IPS DF 4.7 (cell line): ENCODE results near the gene FAM229B.
"Not testable (repeated sequence)": the region's sequence is repeated elsewhere in the genome, so short reads cannot be mapped to it uniquely, and the experiment has no call there.

Source experiments
- DNase-seq: peaks from one replicate; pipeline ENCODE4 v3.0.0-alpha.2; 2013; ENCODE audit warnings: low spot score; ENCODE audit errors: extremely low read depth

FAM229B gene

DNA sequence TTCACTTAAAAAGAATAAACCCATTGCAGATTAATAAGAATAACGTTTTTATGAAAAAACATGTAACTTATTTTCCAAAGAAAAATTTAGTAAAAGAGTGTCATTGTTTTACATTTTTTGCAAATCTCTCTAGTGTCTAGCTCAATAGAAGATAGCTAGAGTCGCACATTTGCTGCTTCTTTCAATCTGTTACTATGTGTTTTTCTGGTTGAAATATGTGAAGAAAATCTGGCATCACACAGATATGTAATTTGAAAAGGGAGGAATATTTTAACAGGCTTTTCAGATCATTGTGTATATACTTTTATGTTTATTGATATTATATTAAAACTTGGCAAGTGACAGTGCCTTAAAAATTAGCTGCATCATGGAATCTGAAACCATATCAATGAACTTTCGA, 24.4 kb upstream of the FAM229B start:
- DNase-seq = no peak

DNA sequence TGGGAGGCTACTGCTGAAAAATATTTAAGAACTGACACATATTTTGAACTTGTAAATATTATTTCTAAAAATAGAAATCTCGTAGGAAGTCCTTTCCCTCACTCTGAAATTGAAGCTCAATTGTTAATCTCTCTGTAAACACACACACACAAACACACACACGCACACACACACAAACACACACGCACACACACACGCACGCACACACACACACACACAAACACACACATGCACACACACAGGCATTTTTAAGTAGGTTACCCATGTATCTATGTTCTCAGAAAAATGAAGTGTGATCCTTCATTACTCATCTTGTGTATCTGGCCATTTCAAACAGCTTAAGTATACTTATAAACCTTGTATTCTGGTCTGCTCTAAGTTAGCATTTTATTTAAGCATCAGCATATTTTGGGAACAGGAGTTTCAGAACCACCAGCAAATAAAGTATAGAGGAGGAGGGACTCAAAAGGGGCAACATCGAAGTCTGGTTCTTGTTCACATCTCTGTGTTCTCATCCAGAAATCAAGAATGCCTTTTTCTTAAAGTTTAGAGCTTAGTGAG, 21.9 kb upstream of the FAM229B start:
- no peak for DNase-seq

DNA sequence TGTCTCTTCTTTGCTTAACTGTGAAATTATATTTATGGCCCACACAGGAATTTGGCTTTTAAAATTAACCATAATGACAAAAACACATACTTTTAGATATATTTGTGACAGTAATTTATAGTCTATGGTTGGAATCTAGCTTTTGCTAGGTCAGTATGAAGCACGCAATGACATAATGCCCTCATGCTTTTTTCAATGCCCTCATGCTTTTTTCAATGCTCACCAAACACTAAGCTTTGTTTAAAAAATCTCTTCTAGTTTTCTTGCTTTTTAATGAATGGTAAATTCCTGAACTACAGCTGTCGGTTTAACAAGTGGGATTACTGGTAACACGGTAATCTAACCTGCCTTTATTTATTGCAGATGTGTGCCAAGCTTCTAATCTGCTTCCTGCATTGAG, 20.8 kb upstream of the FAM229B start:
- no peak for DNase-seq

DNA sequence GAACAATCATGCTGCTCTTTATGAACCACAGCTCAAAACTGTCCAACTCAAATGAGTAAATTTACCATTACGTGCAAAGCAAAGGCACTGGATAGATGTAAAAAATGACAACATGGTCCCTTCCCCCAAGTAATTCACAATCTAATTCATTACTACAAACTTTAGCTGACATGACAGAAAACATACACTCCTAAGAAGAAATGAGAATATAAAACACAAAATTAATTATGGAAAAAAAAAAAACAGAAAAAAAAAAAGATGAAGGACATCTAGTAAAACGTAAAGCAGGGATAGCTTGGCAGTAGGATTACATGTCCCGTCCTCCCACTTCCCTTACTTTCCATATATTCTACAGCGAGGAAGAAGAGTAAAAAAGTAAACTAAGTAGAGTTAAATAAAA, 5.8 kb upstream of the FAM229B start:
- DNase-seq = no peak

DNA sequence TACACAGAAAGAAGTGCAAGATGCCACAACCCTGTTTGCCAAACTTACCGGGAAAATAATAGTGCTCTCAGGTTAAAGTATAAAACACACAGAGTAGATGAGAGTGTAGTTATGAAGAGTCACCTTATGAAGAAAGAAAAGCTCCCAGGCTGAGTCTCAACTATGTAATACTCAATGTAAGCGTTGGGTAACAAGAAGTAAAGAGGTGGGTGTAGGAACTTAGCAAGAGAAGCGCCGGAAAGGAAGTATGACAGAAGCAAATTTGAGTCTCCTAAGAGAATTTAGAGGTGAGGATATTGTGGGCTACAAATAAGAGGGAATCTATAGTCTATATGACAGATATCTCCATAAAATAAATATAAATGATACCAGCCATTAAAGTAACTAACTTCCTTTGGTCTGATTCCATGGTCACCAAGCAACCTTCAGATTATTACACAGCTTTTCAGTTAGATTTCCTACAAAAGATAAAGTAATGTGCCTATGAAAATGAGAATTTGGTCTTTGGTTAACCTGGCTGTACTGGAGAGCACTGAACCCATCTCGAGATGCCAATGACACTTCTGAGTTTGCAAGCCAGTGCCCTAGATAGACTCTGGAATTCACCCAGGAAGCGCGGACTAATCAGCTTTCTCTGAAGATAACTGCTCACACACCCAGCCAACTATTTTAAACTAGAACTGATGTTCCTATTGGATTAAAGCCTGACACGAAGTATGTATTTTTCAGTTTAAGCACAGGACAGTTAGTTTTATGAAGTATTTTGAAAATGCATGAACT, 1.9 kb upstream of the FAM229B start:
- no peak for DNase-seq

DNA sequence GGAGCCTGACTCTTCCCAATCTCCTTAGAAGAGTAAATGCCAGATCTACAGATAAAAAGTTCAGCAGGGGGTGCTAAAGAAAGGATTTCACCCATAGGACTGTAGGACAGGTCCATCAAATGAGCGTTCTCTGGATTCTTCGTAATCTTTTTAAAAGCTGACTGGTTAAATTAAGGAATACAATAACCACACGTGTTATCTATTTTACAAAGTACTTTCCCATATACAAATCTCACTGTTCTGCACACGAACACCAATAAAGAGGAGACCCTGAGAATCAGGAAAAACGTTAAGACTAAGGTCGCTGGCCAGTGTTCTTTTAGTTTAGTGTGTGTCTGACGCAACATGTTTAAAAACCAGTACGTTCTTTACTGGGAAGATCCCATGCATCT, 651 bp upstream of the FAM229B start:
- no peak for DNase-seq

DNA sequence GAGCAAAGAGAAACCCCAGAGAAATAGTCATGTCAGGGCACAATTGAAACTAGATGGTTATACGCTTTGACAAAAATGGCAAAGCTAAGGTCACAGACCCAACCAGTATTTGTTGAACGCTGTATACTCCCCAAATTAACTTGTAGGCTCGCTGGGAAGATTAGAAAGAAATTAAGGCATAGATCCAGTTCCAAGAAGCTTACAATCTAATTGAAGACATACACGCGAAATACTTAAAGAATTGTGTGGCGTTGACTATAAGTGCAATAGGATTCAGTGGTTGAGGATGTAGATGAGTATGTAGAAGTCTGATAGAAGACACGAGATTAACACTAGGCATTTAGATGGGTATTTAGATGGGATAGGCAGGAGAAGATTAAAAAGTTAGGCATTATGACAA, 525 bp downstream of the FAM229B start:
- DNase-seq = no peak

DNA sequence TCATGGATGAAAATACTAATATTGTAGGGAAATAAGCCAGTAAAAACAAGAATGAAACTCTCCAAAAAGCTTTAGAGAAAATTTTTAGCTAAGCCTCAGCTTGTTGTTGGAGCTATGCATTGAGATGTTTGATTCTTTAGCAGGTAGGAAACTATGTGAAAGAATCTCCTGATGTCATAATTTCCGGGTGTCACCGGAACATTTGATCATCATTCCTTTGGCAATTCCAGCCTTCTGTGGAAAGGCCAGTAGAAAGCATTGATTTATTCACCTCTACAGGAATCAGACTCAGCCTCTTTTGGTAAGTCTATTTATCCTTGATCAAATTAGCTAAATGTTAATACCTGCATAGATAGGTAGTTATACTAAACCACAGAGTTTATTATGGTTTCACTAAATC, 9.5 kb downstream of the FAM229B start:
- DNase-seq = no peak

DNA sequence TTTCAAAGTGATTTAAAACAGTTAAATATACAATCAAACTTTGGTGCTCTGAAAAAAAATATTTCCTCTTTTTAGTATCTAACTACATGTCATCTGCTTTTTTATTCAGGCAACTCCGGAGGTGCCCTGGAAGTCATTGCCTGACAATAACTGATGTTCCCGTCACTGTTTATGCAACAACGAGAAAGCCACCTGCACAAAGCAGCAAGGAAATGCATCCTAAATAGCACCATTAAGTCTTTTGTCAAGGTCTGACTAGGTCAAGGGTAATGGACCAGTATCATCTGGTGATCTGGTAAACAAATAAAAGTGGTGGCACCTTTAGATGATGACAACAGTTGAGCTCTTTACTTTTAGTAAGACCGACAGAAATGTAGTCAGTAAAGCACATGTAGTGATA, 13.2 kb downstream of the FAM229B start:
- DNase-seq = peak; percentile 19

DNA sequence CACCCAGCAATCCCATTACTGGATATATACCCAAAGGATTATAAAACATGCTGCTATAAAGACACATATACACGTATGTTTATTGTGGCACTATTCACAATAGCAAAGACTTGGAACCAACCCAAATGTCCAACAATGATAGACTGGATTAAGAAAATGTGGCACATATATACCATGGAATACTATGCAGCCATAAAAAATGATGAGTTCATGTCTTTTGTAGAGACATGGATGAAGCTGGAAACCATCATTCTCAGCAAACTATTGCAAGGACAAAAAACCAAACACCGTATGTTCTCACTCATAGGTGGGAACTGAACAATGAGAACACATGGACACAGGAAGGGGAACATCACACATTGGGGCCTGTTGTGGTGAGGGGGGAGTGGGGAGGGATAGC, 18.6 kb downstream of the FAM229B start:
- not testable (repeated sequence) for DNase-seq

DNA sequence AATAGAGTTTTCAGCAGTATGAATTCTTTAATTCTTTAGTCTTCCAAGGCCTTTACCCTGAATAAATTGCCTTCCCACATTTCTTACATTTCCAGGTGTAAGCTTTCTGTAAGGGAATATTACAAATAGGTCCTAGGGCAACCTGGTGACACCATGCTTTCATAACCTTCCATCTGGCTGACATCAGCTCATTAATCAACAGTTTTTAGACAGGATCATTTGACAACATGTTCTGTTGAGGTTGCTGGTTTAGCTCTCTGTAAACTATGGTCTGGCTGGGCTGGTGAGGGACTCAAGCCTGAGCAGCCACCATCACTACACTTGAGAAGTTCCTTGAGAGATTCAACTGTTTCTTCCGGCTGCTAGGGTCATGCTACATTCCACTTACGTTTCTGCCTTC, 19.2 kb downstream of the FAM229B start:
- DNase-seq = no peak

DNA sequence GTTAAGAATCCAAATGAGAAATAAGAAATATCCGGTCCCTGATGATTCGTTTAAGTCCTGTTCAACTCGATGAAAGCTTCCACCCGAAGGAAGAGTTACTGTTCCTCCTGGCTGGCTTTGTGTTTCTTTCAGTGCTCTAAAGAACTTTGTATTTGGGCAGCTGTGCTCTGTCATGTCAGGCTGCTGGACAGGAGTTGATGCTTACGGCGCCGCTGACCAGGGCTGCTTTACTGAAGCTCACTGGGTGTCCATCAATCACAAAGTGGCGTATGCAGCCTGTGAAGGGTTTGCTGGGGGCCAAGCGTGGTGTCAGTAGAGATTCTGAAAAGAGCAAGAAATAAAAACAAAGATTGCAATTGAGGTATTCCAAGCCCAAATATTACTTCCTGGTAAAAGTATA, 21.9 kb downstream of the FAM229B start:
- no peak for DNase-seq

DNA sequence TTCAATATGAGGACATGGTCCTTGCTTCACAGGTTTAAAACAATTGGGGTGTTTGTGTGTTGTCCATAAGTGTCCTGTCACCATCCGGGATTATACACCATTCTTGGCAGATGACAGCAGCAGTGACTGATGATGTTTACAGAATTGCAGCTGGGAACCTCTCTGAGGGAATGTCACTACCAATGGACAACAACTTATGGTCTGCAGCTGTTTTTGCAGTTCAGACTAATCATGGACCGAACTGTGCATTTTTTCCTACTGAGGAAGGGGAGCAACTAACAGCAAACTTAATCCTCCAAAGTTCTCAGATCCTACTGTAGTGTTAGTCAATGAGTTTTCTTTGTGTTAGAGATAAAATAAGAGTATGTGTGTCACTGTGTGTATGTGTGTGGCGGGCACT, 26.0 kb downstream of the FAM229B start:
- DNase-seq = no peak

DNA sequence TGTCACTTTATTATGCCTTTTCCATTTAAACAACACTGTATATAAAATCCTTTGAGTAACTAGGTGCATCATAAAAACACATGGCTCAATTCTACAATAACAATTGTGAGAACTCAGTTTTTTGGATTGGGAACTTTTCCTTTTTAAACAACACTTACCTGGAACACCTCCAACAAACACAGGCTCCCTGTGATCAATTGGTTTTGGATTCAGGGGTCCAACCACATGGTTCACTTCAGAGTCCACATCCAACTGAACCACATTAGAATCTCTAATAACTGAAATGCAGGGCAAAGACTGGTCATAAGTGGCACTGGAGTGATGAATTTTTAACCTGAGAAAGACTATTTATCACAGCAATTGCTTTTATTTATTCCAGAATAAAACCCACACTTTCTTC, 26.5 kb downstream of the FAM229B start:
- DNase-seq = no peak

DNA sequence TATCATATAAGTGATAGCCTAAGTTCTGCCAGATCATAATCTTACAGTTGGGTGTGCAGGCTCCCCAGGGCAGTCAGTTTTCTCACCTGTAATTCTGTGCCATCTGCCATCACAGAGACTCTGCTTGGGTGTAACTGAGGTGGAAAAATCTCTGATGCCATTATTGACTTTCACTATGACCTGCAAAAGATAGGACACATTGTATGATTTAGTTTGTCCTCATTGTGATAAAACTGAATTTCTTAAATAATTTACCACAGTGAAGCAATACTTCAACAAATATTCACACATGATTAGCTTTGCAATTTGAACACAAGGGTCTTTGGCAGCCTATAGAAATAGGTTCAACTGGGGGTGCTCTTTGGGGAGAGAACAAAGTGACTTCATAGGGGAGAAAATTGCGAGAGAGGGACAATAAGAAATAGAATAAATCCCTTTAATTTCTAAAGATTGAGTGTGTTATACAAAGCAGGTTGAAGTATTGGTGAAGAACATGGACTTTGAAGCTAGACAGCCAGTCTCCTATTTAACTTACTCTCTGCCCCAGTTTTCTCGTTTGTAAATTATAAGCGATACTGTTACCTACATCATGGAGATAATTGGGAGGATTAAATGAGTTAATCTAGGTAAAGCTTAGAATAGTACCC, 27.3 kb downstream of the FAM229B start:
- DNase-seq = no peak

DNA sequence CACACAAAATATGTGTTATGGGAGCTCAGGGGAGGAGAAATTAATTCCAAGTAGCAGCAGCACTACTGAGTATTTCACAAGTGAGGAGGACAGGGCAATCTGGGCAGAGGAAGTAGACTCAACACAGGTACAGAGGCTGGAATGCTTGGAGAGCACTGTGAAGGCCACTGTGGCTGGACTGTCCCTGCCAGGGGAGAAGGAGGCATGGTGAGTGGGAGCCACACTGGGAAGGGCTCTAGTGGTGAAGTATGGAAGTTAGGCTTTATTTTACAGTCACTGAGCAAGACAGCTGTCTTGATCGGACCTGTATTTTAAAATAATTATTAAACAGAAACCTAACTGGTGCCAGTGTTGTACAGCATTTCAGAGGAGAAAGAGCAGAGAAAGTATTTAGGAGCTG, 28.8 kb downstream of the FAM229B start:
- no peak for DNase-seq

DNA sequence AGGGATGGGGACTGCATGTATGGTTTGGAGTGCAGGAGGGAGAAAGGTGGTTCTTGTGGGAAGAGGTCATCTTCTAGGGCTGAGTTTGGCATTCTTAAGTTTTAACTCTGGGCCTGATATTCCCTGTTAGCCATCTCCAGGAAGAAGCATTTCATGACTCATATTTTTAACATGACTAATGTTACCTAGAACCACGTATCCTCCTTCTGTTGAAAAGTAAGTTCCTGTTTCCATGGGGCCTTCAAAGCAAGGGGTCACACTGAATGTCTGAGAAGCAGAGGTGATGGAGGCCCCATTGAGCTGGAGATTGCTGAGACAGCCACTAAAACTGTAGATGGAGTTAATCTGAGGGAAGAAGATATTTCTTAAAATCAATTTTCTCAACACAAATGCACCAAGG, 30.2 kb downstream of the FAM229B start:
- no peak for DNase-seq

DNA sequence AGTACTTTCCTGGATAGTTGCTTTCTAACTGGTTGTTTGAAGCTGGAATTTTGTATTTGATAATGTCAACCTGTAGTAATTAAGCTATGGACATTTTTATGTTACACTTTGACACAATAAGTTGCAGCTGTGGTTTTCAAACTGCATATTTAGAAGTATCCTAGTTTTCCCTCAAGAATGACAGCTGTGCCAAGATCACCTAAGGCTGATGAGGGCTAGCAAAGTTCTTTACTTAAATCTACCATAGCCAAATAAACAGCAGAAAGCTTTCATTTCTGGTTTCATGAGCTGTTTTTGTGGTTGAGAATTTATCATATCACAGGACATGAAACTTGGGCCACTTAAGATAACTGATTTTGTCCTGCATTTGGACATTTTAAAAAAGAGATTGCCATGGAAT, 30.6 kb downstream of the FAM229B start:
- no peak for DNase-seq

DNA sequence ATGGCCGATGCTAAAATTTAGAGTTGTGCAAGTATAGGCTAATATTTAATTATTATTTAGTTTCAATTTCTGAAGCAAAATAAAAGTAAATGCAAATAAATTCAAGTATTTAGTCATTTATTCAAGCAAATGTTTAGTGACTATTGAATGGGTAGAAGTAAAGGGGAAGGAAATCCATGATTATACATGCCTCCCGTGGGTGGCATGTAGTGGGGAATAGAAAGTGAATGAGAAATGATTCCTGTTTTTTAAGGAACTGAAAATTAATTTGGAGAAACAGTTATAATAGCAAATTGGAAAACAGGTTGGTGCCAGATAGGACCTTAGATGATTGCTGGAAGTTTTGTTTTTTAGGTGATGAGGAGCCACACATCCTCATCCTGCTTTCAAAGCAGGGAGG, 35.4 kb downstream of the FAM229B start:
- no peak for DNase-seq

DNA sequence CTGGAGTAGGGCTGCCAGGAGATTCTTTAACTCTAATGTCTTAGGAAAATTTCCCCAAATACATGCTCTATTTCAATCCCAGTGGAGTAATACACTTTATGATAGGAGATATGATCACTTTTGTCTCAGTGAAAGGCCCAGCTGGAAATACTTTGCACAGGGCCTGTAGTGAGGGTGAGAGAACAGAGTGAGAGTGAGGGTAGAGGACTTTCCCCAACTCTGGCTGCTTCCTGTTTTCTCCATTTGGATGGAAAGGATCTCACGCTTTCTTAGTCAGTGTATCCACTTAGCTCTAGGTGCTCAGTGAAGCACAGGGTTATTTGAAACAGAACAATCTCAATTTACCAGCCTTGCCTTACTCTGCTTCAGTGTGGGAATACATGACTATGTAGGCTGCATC, 36.6 kb downstream of the FAM229B start:
- DNase-seq = no peak

DNA sequence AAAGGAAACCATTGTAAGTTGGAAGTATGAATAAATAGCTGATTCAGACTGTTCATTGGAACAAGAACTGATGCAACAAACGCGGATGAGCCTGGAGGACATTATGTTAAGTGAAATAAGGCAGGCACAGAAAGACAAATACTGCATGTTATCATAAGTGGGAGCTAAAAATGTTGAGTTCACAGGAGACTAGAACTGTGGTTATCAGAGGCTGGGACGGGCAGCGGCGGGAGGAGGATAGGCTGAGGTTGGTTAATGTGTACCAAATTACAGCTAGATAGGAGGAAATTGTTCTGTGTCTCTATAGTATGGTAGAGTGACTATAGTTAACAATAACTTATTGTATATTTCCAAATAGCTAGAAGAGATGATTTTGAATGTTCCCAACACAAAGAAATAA, 40.8 kb downstream of the FAM229B start:
- DNase-seq = no peak

DNA sequence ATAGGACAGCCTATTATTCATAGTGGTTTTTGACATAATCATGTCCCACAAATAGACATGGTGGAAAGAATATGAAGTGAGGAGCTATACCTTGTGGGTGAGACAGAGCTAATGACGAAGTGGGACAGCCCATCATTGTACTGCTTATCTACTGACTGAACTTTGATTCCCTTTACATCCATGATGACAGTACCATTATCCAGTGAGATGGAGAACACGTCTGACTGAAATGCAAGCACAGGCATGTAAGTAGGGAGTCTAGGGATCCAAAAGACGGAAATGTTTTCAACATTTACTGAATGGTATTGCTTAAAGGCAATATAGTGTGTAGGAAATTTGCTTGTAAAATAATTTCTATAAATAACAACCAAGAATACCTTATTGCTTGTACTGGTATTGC, 43.5 kb downstream of the FAM229B start:
- DNase-seq = no peak

DNA sequence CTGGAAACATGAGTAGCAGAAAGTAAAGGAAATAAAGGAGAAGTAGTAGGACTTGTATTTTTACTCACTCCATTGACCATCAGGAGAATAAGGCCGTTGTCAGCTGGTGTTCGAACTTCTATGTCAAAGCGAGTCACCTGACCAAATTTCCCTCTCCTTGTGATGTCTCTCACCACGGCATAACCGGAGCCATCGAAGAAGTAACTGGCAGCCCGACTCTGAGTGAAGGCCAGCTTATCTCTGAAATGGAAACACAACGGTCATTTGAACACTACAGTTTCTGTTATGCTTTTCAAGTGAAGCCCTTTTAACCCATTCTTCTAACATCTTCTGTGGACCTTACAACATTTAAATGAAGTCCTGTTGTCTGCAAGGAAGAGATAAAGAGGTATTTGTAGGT, 51.7 kb downstream of the FAM229B start:
- DNase-seq = no peak
